Heart left ventricle (tissue), 16 donors: Measurements from ENCODE around the gene NDFIP1. TPM values are rescaled to one million over a fixed set of nuclear protein-coding genes. Genes with fewer than 3 reads are reported as not detected.
A peak's percentile ranks its signal among the peaks of the same experiment; 100 is the strongest.

Source experiments
- ATAC-seq, 4 donors: fragments of 200-7000 bp; cut with Tn5 transposase; one replicate each; pipeline ENCODE4 v1.9.1; 2020 to 2022; ENCODE audit warnings: moderate library complexity in 4 of 4, mild to moderate bottlenecking in 3 of 4, moderate number of reproducible peaks in 1 of 4
- DNase-seq, 5 donors: peaks; one replicate each; pipeline ENCODE4 v3.0.0-alpha.2; 2020
- H3K27ac ChIP-seq, 12 donors: fragments of 200-600 bp; sonication (generic) in 4 of 12; one replicate each; pipeline versions ENCODE4 v1.5.0 to v1.8.0; 2016 to 2022; ENCODE audit warnings: mild to moderate bottlenecking in 2 of 12
- H3K27me3 ChIP-seq, 9 donors: fragments of 200-600 bp; sonication (generic) in 2 of 9; one replicate each; pipeline versions ENCODE4 v1.5.1 to v1.8.0; 2016 to 2022; ENCODE audit warnings: mild to moderate bottlenecking in 3 of 9
- H3K36me3 ChIP-seq, 9 donors: fragments of 200-600 bp; sonication (generic) in 2 of 9; one replicate each; pipeline versions ENCODE4 v1.5.0 to v1.8.0; 2018 to 2022; ENCODE audit warnings: mild to moderate bottlenecking in 2 of 9
- H3K4me1 ChIP-seq, 12 donors: fragments of 200-600 bp; sonication (generic) in 4 of 12; one replicate each; pipeline versions ENCODE4 v1.5.0 to v1.8.0; 2016 to 2022; ENCODE audit warnings: mild to moderate bottlenecking in 3 of 12
- H3K4me3 ChIP-seq, 12 donors: fragments of 200-600 bp; sonication (generic) in 4 of 12; one replicate each; pipeline versions ENCODE4 v1.5.0 to v1.8.0; 2017 to 2022; ENCODE audit warnings: mild to moderate bottlenecking in 9 of 12, moderate library complexity in 4 of 12
- H3K9me3 ChIP-seq, 12 donors: fragments of 200-600 bp; sonication (generic) in 4 of 12; one replicate each; pipeline versions ENCODE4 v1.5.0 to v1.8.0; 2016 to 2022; ENCODE audit warnings: mild to moderate bottlenecking in 1 of 12
- POLR2A ChIP-seq, 2 donors: fragments of 450-650 bp; IDR thresholded peaks; one replicate each; pipeline ENCODE4 v1.6.1; 2017; ENCODE audit warnings: antibody characterized with exemption in 2 of 2, mild to moderate bottlenecking in 2 of 2, moderate library complexity in 2 of 2
- WGBS, 4 donors: extraction: QIAGEN DNeasy Blood & Tissue Kit in 2 of 4; methylation state at CpG; one replicate each; pipeline versions ENCODE4 v1.1.5 to v1.1.7; 2013 to 2018; 5-methylcytosine and 5-hydroxymethylcytosine counted together
- intact Hi-C, 10 donors: fragments of 100-400 bp; cut with DNase I; formaldehyde crosslinking; loops; one replicate each; pipeline versions ENCODE4 v1.11.1 to v1.14.2; 2022
- polyA plus RNA-seq, 2 donors: library from polyadenylated mRNA; stranded (reverse); fragments of 200-250 nt; gene quantifications; one replicate each; pipeline ENCODE4 v1.2.3, GENCODE V29; 2013
- total RNA-seq, 9 donors: library from RNA; depleted of rRNA in 2 of 9; stranded (reverse); fragments of >200 nt in 2 of 9; fragmentation: NEBNext Ultra II Directional in 3 of 9; extraction: Animal tissue kit (Norgen Biotek cat#: 25700) in 3 of 9; gene quantifications; one replicate each; pipeline versions ENCODE4 v1.1.0 to v1.2.4, GENCODE V29; 2016 to 2023
- TF ChIP-seq, protein P1 (sequence below), 12 donors: fragments of 200-600 bp; sonication (generic) in 4 of 12; IDR thresholded peaks; one replicate each; pipeline versions ENCODE4 v1.5.0 to v1.8.0; 2018 to 2022; ENCODE audit warnings: antibody characterized with exemption in 12 of 12, mild to moderate bottlenecking in 5 of 12
- donor health status: ischemic (EF 13 %, LVEDD 7.1; RV severe dilation, severe dysfunction).
- donor health status: healthy with polysubstance abuse.
- donor health status: DM: no; HTN: yes; CAD: no.
- donor health status: DM: no; HTN: no; CAD: no.
- donor health status: ischemic (EF 25% LVEDD 6.9; RV normal size, moderate dysfunction).
- donor health status: ischemic (EF 25% LVEDD 5.7; RV mildly dilated, moderate dysfunction).
- donor health status: healthy.
- donor health status: DM: yes; HTN: yes; CAD: no.
- donor health status: ischemic (EF 35%, LVEDD 5.7; RV mildly dilated, moderate dysfunction).
- donor health status: nonischemic (EF 11% LVEDD 7.7; RV severe dilation, severe dysfunction).
- donor health status: DM: yes; HTN: yes; CAD: no.
- donor health status: PGD.
- donor health status: ischemic (EF 29% LVEDD 5.4; RV normal size, mild dysfunction).
- donor health status: nonischemic (EF 23%, LVEDD 6.1; RV moderate dilation, normal function).

Gene NDFIP1
- total and polyA plus RNA-seq, 11 donors = 26.6 to 69.3 (median 61.0) TPM

DNA sequence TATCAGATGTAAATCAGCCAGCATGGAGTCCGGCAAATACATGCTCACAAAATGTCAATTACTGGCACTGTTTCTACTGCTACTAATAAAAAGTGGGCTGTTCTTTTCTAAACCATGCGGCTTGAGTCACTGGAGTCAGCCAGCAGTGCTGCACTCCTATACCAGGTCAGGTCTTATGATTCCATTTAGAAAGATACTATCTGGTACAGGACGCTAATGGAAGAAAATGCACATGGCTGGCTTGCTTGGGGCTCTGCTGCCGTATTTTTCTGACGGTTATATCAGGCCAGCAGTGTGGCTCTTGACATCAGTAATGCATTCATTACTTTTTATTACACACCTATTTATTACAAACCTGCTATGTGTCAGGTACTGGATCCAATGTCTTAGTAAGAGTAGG lies 74.3 kb downstream of the NDFIP1 start:
- H3K9me3 ChIP-seq = no peaks in the 10 kb centered on the region
- H3K27ac ChIP-seq = no peak overlapping the region
- no peak for TF ChIP-seq POLR2A (IDR thresholded peaks at IDR 0.05)
- TF ChIP-seq, protein P1, sequence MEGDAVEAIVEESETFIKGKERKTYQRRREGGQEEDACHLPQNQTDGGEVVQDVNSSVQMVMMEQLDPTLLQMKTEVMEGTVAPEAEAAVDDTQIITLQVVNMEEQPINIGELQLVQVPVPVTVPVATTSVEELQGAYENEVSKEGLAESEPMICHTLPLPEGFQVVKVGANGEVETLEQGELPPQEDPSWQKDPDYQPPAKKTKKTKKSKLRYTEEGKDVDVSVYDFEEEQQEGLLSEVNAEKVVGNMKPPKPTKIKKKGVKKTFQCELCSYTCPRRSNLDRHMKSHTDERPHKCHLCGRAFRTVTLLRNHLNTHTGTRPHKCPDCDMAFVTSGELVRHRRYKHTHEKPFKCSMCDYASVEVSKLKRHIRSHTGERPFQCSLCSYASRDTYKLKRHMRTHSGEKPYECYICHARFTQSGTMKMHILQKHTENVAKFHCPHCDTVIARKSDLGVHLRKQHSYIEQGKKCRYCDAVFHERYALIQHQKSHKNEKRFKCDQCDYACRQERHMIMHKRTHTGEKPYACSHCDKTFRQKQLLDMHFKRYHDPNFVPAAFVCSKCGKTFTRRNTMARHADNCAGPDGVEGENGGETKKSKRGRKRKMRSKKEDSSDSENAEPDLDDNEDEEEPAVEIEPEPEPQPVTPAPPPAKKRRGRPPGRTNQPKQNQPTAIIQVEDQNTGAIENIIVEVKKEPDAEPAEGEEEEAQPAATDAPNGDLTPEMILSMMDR (IDR thresholded peaks at IDR 0.05) = no peak
- H3K36me3 ChIP-seq = no peaks in the 10 kb centered on the region
- H3K4me1 ChIP-seq = peaks cover 0 to 22% (median 0%) of the 10 kb centered on the region in 12 donors
- H3K4me3 ChIP-seq = no peak overlapping the region
- DNase-seq = no peak
- WGBS, 4 donors = 90 to 96% (median 94%) methylated on average over 5 of the region's 5 CpGs
- intact Hi-C loops = no loop called here
- H3K27me3 ChIP-seq = no peaks in the 10 kb centered on the region
- no peak for ATAC-seq

DNA sequence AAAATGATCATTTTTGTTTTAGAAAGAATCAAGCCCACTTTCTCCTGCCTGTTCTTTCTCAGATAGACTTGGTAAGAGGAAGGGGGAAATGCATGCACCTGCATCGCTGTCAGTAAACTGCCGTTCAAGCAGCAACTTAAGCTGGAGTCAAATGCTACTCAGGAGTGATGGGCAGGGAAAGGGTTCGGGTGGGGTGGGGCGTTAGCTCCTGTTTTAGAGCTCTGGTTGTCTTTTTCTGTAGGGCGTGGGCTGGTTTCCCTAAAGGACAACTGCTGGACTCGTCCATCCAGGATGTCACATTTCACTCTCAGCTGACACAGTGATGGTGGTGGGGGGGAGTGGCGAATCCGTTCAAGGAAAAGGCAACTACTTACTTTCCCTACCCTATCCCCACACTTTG lies 75.0 kb downstream of the NDFIP1 start:
- TF ChIP-seq, protein P1 (IDR thresholded peaks at IDR 0.05) = no peak
- no peak for TF ChIP-seq POLR2A (IDR thresholded peaks at IDR 0.05)
- DNase-seq (no peak), ATAC-seq (no peak)
- 91 to 93% (median 92%) methylated on average over 8 of the region's 8 CpGs for whole genome bisulfite sequencing, 4 donors
- H3K36me3 ChIP-seq = no peaks in the 10 kb centered on the region
- no peak overlapping the region for H3K4me3 ChIP-seq
- no peak overlapping the region for H3K27ac ChIP-seq
- no peaks in the 10 kb centered on the region for H3K9me3 ChIP-seq
- intact Hi-C loops = no loop called here
- H3K4me1 ChIP-seq = peaks cover 0 to 22% (median 0%) of the 10 kb centered on the region in 12 donors
- no peaks in the 10 kb centered on the region for H3K27me3 ChIP-seq

DNA sequence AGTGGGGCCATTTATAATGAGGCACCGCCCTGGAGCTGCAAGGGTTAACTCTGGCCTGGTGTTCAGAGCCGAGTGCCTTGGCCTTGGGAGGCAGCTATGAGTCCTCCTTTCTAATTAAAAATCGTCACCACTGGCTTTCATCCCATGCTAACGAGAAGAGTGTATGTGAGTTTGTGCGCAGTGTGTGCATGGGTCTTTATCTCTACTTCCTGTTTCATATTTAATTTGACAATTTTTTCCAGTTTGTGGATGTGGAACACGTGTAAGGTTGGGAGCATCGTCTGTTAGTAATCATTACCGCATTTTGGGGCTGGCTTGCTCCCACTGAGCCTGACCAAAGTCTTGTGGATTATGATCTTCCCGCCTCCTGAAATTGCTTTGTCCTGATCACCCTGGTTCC lies 76.4 kb downstream of the NDFIP1 start:
- peak overlapping the region in 1 of 12 donors; percentile 9 for H3K27ac ChIP-seq
- ATAC-seq (peak in 1 of 4 donors; percentile 9), DNase-seq (no peak)
- peaks cover 0 to 22% (median 0%) of the 10 kb centered on the region in 12 donors for H3K4me1 ChIP-seq
- H3K9me3 ChIP-seq = no peaks in the 10 kb centered on the region
- H3K4me3 ChIP-seq = no peak overlapping the region
- 59 to 69% (median 65%) methylated on average over 9 of the region's 9 CpGs for WGBS, 4 donors
- no peaks in the 10 kb centered on the region for H3K36me3 ChIP-seq
- TF ChIP-seq, protein P1 (IDR thresholded peaks at IDR 0.05) = no peak
- no peak for TF ChIP-seq POLR2A (IDR thresholded peaks at IDR 0.05)
- intact Hi-C loops = no loop called here
- no peaks in the 10 kb centered on the region for H3K27me3 ChIP-seq

DNA sequence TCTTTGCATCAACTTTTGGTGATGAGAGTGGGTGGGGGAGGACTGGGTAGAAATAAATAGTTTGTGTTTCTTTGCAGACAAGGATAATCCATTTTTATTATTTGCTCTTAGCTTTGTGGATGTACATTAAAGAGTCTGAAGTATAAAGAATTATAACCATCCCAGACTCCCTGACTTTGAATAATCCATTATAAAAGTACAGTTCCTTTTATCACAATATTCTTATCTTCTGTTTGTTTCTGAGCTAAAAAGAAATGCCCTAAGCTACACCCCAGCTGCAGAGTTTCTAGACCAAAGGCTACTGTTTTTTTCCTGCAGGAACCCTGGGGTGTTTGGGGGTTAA lies 77.9 kb downstream of the NDFIP1 start:
- ATAC-seq (no peak), DNase-seq (no peak)
- Histone ChIP-seq H3K27ac (no peak overlapping the region), H3K27me3 (no peaks in the 10 kb centered on the region), H3K9me3 (no peaks in the 10 kb centered on the region), H3K36me3 (no peaks in the 10 kb centered on the region), H3K4me3 (no peak overlapping the region), H3K4me1 (peaks cover 0 to 22% (median 0%) of the 10 kb centered on the region in 12 donors)
- TF ChIP-seq POLR2A (IDR thresholded peaks at IDR 0.05) = no peak
- TF ChIP-seq, protein P1 (IDR thresholded peaks at IDR 0.05) = no peak
- intact Hi-C loops = no loop called here
